Bronchus fibroblast of lung (primary cell): ENCODE data around the gene LARP7. TPM values are rescaled to one million over a fixed set of nuclear protein-coding genes. Genes with fewer than 3 reads are reported as not detected.

ENCODE experiments used
- total RNA-seq: library from RNA; depleted of rRNA; stranded (reverse); fragments of >200 nt; gene quantifications from 2 replicates; pipeline ENCODE4 v1.2.3, GENCODE V29; 2015

LARP7 gene
- 13.8 and 27.1 TPM in 2 replicates for total RNA-seq

DNA sequence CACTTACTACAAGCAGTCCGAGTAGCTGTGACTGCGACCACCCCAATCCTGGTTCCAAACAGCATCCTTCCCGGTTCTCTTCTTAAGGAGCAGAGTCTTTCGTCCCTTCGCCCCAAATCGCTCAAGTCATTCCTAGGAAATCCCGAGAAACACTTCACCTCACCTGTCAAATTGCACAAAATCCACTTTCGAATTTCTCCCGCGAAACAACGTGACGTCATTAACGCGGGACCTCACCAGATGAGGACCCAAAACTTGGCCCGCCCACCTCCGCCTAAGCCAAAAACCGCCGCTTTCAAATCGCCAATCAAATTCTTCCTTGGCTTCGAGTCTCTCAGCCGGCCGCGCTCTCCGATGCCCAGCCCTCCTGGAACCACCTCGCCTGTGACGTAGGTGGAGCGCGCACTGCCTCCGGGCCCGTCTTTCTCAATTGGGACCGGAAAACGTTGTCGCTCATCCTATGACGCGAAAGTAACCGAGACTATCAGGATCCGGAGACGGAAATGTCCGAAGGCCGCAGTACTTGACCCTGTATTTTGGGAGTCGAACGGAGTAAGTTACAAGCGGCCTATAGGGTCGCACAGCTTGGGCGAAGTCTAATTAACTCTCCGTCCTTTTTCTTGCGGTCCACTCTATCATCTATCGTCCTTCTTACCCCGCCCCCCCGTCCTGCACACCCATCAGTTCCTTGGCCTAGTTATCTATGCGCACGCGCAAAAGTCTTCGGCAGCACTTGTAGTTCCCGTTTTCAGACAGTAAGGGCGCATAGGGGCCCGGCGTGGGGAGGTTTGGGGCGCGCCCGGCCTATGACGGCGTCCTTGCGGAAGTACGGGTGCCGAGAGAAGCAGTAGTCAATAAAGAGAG is at the start of gene LARP7, which contains the start of gene ZGRF1:
TSS of gene LARP7 (plus strand) at position 456 of the 864 bp plus-strand sequence. CDS start 7,527 bp downstream, outside the sequence.
TSS of gene ZGRF1 (minus strand) at position 222 of the 864 bp plus-strand sequence. CDS start 3,733 bp downstream, outside the sequence.

Other genes starting within 250 kb of the LARP7 start
- not detected in 2 replicates for gene NEUROG2, start 121.0 kb upstream of the LARP7 start, total RNA-seq
- 5.5 and 7.7 TPM in 2 replicates for gene ZGRF1, start 234 bp upstream of the LARP7 start, total RNA-seq